ENCODE results near the gene PTP4A1. TPM values are rescaled to one million over a fixed set of nuclear protein-coding genes. Genes with fewer than 3 reads are reported as not detected.
A peak's percentile ranks its signal among the peaks of the same experiment; 100 is the strongest.

Gene PTP4A1
- polyA plus RNA-seq, 1 donor: 70.9 TPM

DNA sequence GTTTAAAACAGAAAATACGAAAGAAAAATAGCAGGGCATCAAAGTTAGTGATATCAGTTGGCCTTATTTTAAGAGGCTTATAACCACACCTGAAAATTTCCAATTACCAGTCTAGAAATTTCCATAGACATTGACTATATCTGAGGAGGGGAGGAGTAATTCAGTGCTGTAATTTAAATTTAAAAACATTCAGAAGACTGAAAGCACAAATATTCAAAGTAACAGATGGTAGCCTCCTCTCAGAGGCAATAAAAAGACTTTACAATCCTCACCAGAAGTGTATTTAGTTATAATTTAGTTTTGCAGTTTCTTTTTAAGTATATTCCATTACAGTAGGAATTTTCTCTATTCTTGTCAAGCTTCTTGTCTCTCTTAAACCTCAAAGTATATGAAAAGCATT lies 18.4 kb upstream of the PTP4A1 start:
- DNase-seq: no peak

DNA sequence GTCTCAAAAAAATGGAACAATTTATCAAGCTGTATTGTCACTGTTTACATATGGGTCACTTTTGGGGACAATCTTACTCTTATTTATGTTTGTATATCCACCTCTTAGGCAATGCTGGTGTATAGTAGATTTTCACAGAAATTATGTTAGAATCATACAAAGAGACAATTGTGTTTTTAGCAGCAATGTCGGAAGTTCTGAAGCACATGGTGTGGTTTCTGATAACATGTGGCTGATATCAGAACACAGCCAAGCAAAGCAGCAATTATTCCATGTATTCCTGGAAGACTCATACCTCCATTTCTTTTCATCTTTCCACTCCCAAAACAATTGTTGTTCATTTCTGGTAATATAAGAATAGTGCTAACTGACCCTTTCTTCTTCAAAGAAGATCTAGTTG lies 17.5 kb upstream of the PTP4A1 start:
- no peak for DNase-seq

DNA sequence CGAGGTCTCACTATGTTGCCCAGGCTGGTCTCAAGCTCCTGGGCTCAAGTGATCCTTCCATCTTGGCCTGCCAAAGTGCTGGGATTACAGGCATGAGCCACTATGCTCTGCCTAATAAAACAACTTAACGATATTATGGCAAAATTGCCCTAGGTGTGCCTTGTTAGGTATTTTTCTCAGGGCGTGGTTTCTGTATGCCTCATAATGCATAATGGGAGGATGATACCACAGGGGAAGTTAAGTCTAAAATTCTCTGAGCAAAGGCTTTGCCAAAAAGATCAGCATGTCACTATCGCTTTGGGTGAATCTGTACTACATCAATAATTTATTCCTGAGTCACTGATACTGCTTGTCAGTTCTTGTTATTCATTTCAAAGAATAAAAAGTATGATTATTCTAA lies 15.9 kb upstream of the PTP4A1 start:
- no peak for DNase-seq

DNA sequence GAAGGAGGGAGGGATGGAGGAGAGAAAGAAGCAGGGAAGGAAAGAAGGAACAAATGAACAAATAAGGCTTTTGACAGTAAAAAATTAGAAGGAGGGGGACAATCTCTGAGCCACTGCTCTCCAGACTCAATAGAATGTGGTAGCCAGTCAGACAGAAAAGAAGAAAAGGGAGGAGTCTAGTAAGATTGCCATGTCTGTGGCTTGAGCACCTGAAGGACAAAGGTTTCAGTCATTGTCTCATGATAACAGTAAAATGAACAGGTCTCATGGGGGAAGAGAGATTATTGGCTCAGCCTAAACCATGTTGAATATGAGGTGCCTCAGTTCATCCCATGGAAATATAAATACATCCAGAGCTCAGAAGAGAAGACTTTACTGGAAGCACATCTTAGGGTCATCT lies 14.0 kb upstream of the PTP4A1 start:
- no peak for DNase-seq

DNA sequence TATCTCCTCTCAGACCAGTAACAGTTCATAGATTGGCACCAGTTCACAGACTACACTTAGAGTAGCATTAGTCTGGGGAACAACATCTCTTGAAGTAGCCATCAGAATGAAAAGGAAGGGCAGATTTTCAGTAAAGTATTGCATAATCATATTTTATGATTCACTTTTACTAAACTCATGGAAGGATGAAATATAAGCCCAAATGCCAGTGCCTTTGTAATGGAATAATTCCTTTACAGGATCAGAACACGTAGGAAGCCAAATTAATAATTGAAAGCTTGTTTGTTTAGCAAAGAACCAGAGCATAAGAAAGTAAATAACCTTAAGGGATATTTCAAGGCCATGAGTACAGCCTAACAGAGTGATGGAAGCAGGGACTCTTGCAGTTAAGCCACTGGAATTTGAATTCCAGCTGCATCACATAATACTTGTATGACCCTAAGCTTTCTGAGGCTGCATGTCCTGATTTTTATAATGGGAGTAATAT lies 11.4 kb upstream of the PTP4A1 start:
- DNase-seq: no peak

DNA sequence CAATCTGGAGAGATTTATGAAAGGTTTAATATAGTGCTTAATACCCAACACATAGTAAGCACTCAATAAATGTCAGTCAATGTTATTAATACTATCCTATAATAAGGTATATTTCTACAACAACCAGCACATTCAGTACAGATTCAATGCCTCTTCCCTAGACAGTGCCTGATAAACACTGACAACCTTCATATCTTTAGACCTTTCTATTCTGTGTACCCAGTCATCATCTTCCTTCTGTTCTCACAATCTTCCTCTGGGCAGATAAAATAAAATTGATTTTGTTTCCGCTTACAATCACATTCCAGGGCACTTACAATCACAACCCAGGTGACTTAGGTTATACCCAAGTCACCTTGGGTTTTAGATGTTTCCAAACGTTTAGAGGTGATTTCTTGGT lies 11.0 kb upstream of the PTP4A1 start:
- DNase-seq: no peak

DNA sequence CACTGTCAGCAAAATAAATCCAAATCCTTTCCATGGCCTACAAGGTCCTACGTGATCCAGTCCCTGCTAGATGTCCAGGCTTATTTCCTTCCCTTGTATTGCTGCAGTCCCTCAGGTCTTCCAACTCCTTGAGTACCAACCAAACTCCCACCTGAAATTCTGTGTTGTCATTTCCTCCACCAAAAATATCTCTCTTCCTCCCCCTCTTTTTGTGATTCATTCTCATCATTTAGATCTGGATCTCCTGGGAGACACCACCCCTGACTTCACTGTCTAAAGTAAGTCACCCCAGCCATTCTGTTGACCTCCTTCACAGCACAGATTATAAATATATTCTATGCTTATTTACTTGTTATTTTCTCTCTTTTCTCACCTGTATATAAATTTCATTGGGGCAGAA lies 9.0 kb upstream of the PTP4A1 start:
- DNase-seq: no peak

DNA sequence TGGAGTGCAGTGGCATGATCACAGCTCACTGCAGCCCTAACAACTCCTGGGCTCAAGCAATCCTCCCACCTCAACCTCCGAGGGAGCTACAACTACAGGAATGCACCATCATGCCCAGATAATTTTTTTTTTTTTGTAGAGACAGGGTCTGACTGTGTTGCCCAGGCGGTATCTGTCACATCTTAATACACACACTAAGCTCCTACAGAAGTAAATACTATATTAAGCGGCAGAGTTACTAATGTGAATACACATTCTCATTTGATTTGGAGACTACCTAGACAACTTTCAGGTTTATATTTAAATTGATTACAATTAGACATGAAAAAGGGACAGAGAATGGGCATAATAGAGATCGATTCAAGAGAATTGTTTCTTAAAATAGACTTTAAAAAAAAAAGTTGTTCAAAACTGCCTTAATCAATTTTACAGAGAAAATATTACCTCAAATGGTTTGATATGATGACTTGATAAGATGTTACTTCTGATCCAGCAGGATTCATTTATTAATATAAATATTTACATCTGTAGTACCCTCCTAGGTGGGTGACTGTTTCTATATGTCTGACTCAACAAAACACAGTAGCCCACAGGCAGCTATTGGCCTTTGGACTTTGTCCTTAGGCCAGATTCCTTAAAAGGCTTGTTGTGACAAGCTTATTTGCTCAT lies 7.1 kb upstream of the PTP4A1 start:
- DNase-seq: no peak

DNA sequence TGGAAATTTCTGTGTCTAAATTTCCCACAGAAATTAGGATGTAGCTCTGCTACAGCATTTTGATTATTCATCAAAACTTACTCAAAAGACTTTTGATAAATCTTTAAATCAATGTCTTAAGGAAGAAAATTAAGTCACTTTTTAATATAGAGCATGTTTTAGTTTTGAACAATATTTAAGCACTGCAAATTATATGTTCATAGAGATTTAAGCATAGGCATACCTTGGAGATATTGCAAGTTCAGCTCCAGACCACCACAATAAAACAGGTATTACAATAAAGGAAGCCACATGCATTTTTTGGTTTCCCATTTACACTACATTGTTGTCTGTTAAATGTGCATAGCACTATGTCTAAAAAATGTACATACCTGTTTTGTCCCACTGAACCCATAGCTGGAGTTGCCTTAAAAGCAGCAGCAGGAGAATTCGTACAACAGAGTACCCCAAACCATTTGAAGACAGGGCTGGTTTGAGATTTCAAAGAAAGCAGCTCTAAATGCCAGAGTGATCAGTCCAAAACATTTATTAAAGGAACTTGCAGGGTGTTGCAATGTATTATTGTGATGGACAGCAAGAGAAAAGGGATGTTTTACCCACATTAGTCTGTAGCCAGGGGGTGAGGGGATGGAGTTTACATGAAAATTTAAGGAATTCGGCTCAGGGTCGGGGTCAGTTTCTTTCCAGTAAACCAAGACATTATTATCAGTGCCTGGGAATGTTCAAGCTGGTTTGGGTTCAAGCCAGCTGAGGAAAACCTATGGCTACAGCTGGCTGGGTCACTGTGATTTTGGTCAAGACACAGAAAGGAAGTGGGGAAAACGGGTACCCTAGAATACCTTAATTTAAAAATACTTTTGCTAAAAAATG lies 6.3 kb upstream of the PTP4A1 start:
- DNase-seq: no peak

DNA sequence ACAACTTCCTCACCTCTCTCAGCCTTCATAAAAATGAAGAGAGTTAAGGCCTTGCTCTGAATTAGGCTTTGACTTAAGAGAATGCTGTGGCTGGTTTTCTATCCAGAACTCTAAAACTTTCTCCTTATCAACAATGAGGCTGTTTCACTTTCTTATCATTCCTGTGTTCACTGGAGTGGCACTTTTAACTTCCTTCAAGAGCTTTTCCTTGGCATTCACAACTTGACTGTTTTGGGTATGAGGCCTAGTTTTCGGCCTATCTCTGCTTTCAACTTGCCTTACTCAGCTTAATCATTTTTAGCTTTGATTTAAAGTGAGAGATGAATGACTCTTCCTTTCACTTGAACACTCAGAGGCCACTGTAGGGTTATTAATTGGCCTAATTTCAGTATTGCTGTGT lies 4.3 kb upstream of the PTP4A1 start:
- no peak for DNase-seq

DNA sequence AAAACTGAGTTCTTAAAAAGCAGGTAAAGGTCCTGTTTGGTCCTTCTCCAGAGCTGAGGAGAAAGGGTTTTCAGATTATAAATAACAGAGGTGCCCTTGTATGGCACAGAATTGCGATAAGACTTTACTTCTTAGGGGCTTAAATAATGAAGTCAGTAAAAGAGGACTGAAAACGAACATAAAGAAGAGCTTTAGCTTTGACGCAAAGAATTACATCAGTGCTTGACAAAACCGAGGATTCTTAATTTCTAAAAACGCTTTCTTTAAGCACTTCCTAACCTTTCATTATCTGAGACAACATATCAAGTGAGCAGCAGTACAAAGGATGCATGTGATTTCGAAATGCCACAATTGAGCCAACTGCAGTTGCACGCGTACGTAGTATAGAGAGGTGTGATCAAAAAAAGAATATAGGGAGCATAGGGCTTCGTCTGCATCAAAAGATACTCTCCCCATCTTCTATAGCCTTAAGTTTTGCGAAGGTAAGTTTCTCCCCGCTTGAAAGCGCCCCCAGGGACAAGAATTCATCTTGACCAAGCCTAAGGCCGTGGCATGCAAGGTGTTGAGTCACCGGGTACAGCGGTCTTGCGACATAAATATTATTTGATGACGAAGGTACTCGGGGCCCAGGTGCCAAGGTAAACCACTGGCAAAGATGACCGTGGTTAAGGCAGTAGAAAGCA lies 778 bp upstream of the PTP4A1 start:
- DNase-seq: no peak

DNA sequence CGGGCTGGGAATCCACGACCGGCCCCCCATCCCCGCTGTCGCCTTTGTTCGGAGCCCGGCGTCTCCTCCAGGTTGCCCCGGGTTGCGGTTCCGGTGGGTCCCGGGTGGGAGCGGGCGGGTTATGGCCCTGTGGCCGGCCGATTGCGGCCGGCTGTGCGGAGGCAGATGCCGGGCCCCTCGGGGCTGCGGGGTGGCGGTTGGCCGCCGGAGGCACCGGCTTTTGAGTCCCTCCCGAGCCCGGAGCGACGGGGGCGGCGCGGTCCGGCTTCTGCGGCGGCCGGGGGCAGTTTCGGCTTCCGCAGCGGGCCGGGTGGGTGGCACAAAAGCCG lies 431 bp downstream of the PTP4A1 start:
- no peak for DNase-seq

DNA sequence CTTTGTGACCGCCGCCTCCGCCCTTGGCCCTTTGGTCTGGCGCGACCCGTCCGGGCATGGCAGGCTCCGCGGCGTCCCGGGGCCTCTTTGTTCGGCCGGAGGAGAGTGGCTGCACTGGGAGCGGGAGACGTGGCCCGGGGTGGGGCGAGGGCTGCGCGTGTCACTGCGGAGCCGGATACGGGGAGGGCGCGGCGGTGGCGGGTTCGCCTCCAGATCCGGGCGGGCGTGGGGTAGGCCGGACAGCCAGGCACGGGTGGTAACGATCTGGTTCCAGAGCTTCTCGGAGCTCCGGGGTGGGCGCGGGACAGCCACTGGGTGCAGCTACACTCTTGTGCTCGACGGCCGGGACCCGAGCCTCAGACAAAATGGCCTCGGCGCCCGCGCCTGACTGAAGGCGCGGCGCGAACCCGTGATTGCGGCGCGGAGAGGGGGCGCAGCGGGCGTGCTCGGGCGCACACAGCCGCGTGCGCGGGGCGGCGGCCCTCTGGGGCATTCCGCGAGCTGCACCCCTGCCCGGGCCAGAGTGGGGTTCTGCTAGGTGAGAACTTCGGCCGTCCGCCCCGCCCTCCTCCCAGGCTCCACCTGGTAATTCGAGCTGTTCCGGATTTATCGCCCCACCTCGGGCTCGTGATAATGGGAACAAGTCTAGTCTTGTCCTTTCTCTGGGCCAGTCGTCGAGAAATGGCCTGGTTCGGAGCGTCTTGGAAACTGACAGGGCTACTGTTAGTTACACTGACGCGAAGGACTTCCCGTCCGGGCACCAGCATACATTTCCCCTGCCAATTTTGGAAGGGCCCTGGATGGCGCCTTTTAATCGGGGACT lies 1.0 kb downstream of the PTP4A1 start:
- DNase-seq: peak; percentile 79

DNA sequence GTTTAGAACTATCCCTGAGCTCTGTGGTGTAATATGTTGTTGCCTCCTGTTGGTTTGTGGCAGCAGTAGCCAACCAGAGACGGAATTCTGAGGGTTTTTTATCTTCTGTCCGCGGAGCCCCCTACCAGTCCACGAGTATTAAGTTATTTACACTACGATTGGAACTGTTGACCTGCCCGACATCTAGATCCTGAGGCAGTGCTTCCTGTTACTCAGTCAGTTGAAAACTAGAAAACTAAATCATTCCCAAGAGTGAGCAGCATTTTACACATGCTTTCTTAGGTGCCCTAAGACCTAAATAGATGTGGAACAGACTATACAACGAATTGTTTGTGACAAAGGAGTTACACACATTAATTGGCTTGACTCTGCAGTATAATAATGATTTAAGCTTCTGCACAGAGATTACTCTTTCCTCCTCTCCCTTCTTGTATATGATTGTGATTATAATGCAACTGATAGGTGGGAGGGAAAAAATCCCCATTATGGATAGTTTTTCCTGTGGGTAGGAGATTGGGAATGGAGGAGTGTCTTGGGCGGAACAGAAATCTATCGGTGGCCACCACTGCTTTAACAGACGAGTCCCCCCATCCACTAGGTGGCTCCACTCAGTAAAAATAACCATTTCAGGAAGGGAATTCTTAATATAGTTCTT lies 1.7 kb downstream of the PTP4A1 start:
- DNase-seq: peak; percentile 49

DNA sequence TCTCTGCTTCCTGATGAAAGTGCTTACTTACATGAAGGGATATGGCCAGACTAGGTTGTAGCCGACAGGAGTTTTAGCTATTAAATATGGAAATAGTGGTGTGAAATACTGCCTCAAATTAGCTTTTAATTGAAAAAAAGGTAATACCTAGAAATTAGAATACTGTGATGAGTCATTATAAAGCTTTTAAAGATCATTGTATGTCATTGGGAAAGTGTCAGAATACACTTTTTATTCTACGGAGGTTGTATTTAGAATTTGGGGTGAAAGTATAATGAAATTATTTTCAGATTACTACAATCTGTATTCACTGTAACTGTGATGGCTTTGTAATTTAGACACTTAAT lies 2.2 kb downstream of the PTP4A1 start:
- no peak for DNase-seq

DNA sequence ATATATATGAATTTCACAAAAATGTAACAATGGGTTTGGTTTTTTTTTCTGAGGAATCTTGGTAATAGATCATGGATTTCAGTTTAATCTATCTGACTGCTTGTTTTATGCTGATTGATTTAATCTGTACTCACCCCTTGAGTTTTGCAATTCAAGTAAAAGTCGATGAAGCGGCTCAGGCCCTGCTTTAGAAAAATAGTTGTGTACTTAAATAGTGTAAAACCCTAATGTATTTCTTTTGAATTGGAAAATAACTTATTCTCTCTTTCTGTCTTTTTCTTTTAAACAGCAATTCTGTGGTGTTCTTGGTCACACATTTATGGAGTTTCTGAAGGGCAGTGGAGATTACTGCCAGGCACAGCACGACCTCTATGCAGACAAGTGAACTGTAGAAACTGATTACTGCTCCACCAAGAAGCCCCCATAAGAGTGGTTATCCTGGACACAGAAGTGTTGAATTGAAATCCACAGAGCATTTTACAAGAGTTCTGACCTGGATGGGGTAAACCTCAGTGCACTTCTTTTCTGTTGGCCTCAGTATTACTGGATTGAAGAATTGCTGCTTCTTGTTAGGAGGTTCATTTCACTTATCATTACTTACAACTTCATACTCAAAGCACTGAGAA lies 4.0 kb downstream of the PTP4A1 start:
- DNase-seq: no peak

DNA sequence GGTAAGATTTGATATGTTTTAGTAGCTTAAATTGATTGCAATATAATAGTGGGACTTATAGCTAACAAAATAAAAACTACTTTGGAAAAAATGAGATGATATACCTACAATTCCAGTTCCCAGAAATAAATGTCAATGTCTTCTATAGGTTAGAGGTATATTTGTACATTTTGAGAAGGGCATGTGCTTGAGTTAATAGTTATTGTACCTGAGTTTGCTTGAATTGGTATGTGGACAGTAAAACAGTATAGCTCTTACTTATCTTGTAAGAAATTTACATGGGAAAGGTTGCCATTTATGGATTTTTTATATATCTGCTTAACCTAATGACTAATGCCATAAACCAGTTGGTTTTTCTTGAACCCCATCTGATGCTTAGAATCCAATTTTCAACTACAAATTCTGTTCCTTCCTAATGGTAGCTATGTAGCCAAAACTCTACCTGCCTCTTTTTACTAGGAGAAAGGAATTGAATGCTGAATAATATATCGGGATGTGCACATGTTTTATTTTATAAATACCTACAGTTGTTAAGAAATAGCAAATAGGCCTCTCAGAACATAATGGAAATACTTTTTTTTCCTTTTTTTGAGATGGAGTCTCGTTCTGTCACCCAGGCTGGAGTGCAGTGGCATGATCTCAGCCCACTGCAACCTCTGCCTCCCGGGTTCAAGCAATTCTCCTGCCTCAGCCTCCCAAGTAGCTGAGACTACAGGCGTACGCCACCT lies 4.9 kb downstream of the PTP4A1 start:
- no peak for DNase-seq

DNA sequence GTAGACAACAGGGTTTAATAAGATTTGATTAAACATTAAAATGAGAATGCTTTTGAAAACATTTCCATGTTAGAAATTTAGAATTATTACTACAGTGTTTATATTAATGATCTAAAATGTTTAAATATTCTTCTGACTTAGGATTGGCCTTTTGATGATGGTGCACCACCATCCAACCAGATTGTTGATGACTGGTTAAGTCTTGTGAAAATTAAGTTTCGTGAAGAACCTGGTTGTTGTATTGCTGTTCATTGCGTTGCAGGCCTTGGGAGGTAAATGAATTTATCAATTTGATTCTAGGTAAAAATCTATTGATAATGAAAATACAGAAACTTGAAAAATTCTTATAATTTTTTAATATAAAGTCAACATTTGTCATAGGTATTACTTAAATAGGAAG lies 6.5 kb downstream of the PTP4A1 start:
- DNase-seq: no peak

DNA sequence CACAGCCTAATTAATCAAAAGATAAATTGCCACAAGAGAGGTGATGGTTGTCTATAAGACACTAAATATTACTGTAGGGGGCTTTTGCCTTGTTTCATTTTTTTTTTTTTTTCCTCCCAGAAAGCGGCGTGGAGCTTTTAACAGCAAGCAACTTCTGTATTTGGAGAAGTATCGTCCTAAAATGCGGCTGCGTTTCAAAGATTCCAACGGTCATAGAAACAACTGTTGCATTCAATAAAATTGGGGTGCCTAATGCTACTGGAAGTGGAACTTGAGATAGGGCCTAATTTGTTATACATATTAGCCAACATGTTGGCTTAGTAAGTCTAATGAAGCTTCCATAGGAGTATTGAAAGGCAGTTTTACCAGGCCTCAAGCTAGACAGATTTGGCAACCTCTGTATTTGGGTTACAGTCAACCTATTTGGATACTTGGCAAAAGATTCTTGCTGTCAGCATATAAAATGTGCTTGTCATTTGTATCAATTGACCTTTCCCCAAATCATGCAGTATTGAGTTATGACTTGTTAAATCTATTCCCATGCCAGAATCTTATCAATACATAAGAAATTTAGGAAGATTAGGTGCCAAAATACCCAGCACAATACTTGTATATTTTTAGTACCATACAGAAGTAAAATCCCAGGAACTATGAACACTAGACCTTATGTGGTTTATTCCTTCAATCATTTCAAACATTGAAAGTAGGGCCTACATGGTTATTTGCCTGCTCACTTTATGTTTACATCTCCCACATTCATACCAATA lies 7.8 kb downstream of the PTP4A1 start:
- no peak for DNase-seq

DNA sequence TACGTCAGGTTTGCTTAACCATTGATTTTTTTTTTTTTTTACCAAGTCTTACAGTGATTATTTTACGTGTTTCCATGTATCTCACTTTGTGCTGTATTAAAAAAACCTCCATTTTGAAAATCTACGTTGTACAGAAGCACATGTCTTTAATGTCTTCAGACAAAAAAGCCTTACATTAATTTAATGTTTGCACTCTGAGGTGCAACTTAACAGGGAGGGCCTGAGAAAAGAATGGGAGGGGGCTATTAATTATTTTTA lies 8.4 kb downstream of the PTP4A1 start:
- DNase-seq: no peak
